ENCODE results near the gene PPM1D.
"Not testable (repeated sequence)": the region's sequence is repeated elsewhere in the genome, so short reads cannot be mapped to it uniquely, and the experiment has no call there.

Gene PPM1D

DNA sequence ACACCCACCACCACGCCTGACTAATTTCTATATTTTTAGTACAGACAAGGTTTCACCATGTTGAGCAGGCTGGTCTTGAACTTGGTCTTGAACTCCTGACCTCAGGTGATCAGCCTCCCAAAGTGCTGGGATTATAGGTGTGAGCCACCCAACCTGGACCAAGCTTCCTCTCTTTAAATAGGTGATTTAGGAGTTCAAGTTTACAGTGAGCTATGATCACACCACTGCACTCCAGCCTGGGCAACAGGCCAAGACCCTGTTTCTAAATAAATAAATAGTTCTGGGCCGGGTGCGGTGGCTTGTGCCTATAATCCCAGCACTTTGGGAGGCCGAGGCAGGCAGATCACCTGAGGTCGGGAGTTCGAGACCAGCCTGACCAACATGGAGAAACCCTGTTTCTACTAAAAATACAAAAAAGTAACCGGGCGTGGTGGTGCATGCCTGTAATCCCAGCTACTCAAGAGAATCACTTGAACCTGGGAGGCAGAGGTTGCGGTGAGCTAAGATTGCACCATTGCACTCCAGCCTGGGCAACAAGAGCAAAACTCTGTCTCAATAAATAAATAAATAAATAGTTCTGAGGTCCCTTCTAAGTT, 6.5 kb upstream of the PPM1D start:
- DNase-seq (ENCODE audit: low spot score), result not testable (repeated sequence)

DNA sequence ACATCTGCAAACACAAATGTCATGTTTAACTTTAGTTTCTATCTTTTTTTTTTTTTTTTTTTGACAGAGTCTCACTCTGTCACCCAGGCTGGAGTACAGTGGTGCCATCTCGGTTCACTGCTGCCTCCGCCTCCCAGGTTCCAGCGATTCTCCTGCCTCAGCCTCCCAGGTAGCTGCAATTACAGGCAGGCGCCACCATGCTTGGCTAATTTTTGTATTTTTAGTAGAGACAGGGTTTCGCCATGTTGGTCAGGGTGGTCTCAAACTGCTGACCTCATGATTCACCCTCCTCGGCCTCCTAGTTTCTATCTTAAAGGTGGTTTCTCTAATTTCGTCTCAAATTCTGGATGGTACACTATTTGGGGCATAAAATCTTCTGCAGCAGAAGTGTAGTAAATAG, 5.8 kb upstream of the PPM1D start:
- DNase-seq (ENCODE audit: low spot score), result not testable (repeated sequence)

DNA sequence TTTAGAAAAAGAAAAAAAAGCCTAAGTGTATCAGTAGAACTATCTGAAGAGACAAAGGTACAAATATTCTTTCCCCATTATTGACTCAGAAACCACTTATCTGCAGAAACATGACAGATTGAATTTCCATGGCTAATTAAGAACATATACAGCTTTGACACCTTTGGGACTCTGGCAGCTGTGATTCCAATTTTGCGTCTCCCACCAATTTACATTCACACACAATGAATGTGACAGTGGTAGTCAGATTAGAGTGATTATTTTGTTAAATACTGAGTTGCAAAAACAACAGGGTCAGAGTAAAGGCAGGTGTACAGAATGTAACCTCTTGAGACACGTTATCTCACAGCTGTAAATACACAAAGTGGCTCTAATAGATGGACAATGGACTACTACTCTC, 5.3 kb upstream of the PPM1D start:
- no peak for DNase-seq (ENCODE audit: low spot score)

DNA sequence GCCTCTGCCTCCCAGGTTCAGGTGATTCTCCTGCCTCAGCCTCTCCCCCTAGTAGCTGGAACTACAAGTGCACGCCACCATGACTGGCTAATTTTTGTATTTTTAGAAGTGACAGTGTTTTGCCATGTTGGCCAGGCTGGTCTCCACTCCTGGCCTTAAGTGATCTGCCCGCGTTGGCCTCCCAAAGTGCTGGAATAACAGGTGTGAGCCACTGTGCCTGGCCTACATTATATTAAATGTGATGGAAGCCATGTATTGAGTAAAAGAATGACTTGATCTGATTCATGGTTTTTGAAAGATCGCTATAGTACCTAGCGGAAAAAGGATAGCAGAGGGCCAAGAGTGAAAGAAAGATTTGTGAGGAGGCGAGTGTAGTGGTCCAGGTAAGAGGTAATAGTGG, 2.7 kb upstream of the PPM1D start:
- DNase-seq (ENCODE audit: low spot score), result no peak

DNA sequence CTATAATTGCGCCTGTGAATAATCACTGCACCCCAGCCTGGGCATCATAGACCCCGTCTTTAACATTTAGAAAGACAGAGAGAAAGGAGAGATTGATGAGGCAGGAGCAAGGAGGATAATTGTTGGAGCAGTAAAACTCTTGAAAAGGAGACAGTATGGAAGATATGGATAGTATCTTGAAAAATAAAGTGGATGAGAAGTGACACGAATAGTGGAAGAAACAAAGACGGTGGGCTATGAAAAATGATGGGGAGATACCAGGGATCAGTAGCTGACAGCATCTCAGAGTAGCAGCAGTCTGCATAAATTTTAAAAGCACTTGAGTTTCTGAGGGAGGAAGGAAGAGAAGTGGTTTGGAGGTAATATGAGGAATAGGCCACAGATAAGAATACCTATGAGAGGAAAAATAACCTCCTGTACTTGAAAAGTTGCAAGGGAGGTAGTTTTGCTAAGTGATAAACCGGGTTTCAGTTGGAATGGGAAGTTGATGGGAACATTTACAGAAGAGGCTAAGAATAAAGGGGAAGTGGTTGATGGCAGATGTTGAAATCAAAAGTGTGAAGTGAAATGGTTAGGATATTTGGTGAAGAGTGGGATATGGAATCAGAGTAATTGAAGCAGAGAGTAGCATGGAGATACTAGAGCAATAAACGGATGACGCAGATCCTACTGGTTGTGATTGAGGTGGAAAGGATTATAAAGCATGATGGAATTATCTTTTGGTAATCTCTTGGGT, 1.8 kb upstream of the PPM1D start:
- peak; percentile 66 for DNase-seq (ENCODE audit: low spot score)

DNA sequence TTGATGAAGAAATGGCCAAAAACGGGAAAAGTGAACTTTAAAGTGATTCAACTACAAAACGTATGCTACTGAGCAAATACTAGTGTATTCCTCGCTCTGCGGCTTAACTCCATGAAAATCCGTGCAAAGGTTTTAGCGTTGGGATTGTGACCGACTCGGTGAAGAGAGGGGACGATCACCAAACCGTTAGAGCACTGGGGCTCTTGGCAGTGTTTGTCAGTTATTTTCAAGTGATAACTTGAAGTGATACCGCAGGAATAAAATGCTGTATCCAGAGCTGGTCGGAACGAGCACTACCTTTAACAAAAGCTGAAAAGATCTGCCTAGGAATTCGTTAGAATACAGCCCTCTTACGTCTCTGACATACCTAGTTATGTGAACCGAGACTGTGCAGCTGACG, 773 bp upstream of the PPM1D start:
- DNase-seq (ENCODE audit: low spot score), result no peak

DNA sequence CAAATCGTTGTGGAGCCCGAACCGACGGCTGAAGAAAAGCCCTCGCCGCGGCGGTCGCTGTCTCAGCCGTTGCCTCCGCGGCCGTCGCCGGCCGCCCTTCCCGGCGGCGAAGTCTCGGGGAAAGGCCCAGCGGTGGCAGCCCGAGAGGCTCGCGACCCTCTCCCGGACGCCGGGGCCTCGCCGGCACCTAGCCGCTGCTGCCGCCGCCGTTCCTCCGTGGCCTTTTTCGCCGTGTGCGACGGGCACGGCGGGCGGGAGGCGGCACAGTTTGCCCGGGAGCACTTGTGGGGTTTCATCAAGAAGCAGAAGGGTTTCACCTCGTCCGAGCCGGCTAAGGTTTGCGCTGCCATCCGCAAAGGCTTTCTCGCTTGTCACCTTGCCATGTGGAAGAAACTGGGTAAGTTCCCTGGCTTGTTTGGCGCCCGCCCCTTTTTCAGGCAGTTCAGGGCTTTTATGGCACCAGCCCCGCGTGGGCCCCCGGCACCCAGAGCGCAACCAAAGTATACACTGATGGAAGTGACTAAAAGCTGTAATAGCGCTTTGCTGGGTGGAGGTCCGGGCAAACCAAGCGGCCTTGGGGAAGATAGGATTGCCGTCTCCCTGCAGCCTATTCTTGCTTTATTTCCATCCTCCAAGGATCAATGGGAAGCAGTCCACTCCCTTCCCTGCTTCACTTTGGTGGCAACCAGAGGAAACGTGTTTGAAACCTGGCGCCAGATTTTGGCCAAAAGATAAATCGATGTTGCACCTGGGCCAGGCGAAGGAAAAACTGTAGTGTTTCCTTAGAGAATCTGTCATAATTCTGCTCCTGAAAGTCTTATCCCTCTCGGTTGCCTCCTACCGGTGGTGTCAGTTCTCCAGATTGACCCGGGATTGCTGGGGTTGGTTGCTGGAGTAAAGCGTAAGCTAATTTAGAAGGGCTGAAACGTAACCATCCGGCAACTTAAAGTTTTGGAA, 775 bp downstream of the PPM1D start:
- peak; percentile 94 for DNase-seq (ENCODE audit: low spot score)

DNA sequence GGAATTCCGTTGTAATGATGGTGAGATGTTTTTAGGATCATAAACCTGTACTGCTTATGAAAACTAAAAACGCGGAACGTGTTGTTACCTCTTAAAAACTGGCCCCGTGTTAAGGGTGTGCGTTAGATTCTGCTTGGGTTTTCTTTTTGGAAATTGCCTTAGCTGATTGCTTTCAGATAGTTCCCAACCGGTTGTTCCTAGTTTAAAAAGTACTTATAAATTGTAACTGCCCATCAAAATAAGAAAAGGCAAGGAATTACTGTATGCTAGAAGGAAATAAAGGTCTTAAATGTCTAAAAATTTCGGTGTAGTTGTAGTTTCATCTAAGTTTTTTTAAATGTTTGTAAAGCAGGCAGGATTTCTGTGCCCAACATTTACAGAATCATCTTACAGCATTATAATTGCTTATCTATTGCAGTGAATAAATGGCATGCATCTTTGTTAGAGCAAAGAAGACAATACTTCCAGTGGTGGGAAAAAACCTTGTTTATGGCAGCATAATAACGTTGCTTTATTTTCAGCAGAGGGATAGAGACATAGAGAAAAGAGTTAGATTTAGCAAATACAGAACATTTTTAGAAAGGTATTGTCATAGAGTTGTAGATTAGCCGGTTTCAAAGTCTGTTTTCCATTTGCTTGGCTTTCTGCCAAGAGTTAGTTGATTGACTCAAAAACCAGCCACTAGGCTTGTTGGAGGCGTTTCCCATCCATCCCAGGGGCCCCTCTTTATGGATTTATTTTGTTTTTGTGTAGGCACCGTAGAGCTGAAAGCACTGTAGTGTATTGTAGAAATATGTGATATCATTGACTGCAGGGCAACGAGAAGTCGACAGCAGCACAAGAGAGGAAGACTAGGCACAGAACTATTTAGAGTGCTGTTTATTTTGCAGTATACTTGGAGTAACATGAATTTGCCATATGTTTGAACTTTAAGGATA, 1.7 kb downstream of the PPM1D start:
- DNase-seq (ENCODE audit: low spot score), result peak; percentile 92

DNA sequence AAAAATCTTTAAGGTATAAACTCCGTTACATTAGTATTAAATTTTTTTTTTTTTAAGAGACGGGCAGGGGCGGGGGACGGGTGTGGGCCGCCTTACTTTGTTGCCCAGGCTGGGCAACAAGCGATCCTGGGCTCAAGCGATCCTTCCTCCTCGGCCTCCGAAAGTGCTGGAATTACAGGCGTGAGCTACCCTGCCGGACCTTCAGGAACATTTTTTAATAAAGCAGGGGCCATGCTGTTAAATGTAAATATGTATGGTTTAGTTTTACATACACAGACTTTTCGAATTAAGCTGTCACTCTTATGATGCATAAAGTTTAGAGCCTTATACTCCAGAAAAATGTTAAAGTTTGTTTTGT, 2.4 kb downstream of the PPM1D start:
- DNase-seq (ENCODE audit: low spot score), result no peak

DNA sequence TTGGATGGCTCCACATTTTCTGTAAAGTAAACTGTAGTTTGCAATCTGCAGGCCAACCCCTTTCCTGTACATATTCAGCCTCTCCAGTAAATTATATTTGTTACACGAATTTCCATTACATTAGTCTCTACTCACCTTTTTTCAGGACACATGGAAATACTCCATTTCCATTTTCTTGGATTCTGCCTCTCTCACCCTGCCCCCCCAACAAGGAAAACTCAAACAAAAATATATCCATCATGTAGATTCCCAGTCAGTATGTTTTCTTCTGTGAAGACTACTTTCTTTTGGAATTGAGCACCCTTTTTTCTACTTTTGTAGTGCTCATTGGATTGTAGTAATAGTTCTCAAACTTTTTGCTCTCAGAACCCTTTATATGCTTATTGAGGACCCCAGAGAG, 2.9 kb downstream of the PPM1D start:
- no peak for DNase-seq (ENCODE audit: low spot score)

DNA sequence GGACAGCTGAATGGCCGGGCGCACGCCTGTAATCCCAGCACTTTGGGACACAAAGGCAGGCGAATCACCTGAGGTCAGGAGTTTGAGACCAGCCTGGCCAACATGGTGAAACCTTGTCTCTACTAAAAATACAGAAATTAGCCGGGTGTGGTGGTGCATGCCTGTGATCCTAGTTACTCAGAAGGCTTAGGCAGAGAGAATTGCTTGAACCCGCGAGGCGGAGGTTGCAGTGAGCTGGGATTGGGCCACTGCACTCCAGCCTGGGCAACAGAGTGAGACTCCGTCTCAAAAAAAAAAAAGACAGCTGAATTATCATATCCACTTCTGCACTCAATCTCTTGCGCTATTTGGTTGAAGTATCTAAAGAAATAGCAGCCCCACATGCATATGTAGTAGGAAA, 3.5 kb downstream of the PPM1D start:
- not testable (repeated sequence) for DNase-seq (ENCODE audit: low spot score)

DNA sequence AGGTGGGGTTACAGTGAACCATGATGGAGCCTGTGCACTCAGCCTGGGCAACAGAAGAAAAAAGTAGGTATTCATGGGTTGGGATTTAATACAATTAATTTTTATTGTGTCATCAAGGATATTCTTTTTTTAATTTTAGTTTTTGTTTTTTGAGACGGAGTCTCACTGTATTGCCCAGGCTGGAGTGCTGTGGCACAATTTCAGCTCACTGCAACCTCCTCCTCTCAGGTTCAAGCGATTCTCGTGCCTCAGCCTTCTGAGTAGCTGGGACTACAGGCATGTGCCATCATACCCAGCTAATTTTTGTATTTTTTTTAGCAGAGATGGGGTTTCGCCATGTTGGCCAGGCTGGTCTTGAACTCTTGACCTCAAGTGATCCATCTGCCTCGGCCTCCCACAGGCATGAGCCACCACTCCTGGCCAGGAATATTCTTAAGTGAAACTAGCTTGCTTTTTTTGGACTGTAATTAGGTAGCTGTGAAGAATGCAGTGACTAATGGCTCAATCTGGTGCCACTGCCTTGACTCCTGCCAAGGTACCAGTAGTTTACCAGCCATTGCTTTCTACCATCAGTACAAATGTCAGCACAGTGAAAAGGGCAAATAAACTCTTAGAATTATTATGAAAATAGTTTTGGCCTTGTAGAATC, 4.8 kb downstream of the PPM1D start:
- DNase-seq (ENCODE audit: low spot score), result no peak

DNA sequence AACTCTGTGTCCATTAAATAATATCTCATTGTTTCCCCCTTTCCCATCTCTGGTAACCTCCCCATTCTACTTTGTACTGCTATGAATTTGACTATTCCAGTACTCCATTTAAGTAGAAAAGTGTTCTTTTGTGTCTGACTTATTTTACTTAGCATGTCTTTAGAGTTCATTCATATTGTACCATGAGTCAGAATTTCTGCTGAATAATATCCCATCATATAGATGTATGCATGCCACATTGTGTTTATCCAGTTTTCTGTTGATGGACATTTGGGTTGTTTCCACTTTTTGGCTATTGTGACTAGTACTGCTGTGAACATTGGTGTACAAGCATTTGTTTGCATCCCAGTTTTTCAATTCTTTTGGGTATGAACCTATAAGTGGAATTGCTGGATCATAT, 6.0 kb downstream of the PPM1D start:
- DNase-seq (ENCODE audit: low spot score), result no peak

DNA sequence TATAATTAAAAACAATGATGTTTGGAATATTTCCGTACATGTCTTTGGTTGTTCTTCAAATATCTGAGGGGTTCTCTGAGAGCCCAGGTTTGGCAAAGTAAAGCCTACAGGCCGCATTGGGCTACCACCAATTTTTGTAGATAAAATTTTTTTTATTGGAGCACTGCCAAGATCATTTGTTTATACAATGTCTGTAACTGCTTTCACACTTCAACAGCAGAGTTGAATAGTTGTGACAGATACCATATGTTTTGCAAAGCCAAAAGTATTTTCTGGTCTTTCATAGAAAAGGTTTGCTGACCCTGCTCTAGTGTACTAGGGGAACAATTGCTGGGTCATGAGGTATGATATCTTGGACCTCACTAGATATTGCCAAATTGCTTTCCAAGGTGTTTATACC, 10.5 kb downstream of the PPM1D start:
- no peak for DNase-seq (ENCODE audit: low spot score)

DNA sequence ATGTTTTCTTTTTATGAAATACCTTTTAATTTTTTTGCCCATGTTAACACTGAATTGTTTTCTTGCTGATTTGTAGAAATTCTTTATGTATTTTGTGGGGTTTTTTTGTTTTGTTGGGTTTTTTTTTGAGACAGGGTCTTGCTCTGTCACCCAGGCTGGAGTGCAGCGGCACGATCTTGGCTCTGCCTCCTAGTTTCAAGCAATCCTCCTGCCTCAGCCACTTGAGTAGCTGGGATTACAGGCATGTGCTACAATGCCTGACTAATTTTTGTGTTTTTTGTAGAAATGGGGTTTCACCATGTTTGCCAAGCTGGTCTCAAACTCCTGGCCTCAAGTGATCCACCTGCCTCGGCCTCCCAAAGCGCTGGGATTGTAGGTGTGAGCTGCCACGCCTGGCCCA, 11.3 kb downstream of the PPM1D start:
- not testable (repeated sequence) for DNase-seq (ENCODE audit: low spot score)

DNA sequence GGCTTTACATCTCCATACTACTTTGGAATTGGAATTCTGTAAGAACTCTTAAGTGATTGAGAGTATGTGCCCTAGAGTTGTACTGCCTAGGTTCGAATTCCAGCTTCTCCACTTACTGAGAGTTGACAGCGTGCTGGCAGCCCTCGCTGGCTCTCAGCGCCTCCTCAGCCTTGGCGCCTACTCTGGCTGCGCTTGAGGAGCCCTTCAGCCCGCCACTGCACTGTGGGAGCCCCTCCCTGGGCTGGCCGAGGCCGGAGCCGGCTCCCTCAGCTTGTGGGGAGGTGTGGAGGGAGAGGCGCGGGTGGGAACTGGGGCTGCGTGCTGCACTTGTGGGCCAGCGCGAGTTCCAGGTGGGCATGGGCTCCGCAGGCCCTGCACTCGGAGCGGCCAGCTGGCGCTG, 13.3 kb downstream of the PPM1D start:
- DNase-seq (ENCODE audit: low spot score), result no peak

DNA sequence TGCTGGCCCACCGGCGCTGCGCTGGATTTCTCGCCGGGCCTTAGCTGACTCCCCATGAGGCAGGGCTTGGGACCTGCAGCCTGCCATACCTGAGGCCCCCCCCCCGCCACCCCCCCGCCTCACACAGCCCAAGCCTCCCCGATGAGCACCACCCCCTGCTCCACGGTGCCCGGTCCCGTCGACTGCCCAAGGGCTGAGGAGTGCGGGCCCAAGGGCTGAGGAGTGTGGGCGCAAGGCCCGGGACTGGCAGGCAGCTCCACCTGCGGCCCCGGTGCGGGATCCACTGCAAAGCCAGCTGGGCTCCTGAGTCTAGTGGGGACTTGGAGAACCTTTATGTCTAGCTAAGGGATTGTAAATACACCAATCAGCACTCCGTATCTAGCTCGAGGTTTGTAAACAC, 13.8 kb downstream of the PPM1D start:
- not testable (repeated sequence) for DNase-seq (ENCODE audit: low spot score)

DNA sequence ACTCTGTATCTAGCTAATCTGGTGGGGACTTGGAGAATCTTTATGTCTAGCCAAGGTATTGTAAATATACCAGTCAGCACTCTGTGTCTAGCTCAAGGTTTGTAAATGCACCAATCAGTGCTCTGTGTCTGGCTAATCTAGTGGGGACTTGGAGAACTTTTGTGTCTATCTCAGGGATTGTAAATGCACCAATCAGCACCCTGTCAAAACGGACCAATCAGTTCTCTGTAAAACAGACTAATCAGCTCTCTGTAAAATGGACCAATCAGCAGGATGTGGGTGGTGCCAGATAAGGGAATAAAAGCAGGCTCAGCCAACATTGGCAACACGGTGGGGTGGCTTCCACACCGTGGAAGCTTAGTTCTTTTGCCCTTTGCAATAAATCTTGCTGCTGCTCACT, 14.3 kb downstream of the PPM1D start:
- not testable (repeated sequence) for DNase-seq (ENCODE audit: low spot score)

DNA sequence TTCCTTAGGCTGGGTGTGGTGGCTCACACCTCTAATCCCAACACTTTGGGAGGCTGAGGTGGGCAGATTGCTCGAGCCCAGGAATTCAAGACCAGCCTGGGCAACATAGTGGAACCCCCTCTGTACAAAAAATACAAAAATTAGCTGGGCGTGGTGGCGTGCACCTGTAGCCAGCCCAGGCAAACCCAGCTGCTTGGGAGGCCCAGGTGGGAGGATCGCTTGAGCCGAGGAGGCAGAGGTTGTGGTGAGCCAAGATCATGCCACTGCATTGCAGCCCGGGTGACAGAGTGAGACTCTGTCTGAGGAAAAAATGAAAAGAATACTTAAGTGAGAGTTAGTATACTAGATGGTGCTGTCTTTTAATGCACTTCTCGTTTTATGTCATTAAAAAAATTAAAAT, 15.1 kb downstream of the PPM1D start:
- DNase-seq (ENCODE audit: low spot score), result no peak

DNA sequence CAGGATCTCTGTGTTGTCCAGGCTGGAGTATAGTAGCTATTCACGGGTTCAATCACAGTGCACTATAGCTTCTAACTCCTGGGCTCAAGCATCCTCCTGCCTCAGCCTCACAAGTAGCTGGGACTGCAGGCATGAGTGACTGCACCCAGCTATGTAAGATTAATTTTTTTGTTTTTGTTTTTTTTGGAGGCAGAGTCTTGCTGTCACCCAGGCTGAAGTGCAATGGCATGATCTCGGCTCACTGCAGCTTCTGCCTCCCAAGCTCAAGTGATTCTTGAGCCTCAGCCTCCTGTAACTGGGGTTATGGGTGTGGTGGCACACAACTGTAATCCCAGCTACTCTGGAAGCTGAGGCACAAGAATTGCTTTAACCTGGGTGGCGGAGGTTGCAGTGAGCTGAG, 15.8 kb downstream of the PPM1D start:
- no peak for DNase-seq (ENCODE audit: low spot score)

DNA sequence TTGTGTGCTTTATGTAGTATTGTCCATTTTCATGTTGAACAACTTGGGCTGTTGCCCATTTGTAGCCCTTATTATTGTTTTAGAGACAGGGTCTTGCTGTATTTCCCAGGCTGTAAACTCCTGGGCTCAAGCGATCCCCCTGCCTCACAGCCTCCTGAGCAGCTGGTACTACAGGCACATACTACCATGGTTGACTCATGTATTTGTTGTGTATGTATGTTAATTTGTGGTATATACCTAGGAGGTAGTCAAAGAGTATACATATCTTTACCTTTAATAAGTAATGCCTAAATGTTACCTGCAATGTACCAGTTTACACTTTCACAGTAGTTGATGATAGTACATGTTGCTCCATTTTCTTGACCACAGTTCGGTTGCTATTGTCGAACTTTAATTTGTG, 18.1 kb downstream of the PPM1D start:
- no peak for DNase-seq (ENCODE audit: low spot score)
